GM21529 (cell line): Measurements from ENCODE around the gene SNPH.

Source experiments
- ATAC-seq: cut with Tn5 transposase; IDR thresholded peaks from one replicate; pipeline ENCODE4 v1.9.1; 2021; ENCODE audit not compliant: unreplicated experiment

The SNPH gene

GRCh38 chr20:1263853-1264252, 2.2 kb upstream of the SNPH start:
- ATAC-seq = no peak

DNA sequence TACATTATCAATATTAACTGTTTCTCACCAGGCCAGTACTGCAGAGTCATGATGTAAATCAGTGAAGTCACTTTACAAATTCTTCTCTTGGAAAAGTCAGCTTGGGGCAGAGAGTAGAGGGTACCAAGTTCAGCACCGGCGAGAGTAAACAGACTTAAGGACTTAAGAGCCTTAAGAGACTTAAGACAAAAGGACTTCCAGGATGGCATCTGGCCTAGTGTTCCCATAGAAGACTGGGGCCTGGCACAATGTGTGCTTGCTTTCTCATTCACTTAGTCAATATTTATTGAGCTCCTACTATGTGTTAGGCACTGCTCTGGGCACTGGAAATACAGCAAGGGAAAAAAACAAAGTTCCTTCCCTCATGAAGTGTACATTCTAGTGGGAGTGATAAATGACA, 1.4 kb upstream of the SNPH start:
- ATAC-seq = no peak

GRCh38 chr20:1265226-1265915, 723 bp upstream of the SNPH start:
- ATAC-seq = no peak

DNA sequence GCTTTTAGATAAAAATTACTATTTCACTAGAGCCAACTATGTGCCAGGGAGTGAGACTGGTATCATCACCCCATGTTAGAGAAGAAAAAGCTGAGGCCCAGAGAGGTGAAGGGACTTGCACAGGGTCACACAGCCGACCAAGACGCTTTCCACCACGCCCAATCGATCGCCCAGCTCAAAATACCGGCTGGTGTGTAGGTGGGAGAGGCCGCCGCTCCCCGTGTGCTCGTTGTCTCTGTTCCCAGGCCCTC, 253 bp upstream of the SNPH start:
- no peak for ATAC-seq

- ATAC-seq = no peak
Observed at GRCh38 chr20:1267161-1267560, 1.1 kb downstream of the SNPH start.

GRCh38 chr20:1267809-1268374, 1.8 kb downstream of the SNPH start:
- no peak for ATAC-seq

DNA sequence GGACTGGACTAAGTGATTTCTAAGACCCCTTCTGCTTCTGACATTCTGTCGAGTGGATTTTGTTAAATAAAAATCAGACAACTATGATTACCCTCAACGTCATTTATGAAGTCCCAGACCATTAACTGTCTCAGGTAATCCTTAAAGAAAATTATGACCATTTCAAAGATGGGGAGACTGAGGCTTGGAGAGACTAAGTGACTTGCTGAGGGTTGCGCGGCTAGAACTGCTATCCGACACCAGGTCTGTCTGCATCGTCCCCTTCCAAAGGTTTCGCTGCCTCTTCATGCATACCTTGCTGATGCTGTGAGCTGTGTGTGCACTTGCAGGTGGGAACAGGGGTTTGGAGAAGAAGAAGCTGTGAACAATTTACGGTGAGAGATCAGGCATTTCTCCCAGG, 3.1 kb downstream of the SNPH start:
- ATAC-seq = no peak

GRCh38 chr20:1269850-1270249, 3.8 kb downstream of the SNPH start:
- no peak for ATAC-seq

DNA sequence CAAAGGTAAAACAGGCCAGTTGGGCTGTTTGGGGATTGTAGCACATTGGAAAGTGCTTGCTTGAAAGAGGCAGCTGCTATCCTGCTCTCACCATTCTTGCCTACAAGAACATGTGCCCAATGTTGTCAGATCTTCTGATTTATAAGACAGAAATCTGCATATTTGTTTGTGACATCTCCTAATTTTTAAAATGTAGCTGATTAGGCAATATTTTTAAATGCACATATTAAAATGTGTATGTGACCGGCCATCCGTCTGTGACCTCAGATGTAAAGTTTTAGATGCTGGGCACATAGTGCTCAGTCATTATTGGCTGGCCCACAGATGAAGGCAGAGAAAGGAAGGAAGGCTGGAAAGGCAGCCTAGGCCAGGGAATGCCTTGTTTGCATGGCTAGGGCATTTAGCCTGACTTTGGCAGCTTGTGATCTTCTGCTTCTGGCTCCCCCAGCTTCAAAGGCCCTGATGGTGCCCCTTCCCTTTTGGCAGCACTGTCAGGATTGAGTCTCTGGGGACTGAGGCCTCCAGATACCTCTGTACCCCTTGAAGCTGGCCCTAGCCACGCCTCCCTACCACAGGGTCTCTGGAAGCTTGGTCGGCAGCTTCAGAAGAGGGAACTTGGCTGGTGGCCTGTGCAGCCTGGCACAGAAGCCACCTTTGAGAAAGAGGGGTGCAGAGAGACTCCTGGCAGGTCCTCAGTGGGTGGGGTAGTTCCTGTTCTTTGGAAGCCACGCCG, 6.4 kb downstream of the SNPH start:
- ATAC-seq = no peak

- ATAC-seq = no peak
Observed at GRCh38 chr20:1273366-1273765, 7.3 kb downstream of the SNPH start.

- no peak for ATAC-seq
Observed at GRCh38 chr20:1274485-1275311, 8.6 kb downstream of the SNPH start.

DNA sequence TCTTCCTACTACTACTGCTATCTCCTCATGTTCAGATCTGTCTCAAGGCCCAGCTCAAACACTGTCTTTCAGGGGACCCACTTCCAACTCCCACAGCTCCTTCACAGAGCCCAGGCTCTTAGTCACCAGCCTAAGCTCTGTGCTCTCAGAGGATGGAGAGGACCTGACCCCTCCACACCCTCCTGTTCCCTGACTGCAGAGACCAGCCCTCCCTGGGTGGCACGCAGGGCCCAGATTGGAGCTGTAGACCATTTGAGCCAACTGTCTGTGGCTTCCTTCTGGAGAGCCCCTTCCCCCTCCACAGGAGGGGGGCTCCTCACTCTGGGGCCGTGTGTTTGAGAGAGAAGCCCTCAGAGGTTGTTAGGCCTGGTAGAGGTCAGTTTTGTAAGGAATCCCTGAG, 9.8 kb downstream of the SNPH start:
- ATAC-seq = no peak

DNA sequence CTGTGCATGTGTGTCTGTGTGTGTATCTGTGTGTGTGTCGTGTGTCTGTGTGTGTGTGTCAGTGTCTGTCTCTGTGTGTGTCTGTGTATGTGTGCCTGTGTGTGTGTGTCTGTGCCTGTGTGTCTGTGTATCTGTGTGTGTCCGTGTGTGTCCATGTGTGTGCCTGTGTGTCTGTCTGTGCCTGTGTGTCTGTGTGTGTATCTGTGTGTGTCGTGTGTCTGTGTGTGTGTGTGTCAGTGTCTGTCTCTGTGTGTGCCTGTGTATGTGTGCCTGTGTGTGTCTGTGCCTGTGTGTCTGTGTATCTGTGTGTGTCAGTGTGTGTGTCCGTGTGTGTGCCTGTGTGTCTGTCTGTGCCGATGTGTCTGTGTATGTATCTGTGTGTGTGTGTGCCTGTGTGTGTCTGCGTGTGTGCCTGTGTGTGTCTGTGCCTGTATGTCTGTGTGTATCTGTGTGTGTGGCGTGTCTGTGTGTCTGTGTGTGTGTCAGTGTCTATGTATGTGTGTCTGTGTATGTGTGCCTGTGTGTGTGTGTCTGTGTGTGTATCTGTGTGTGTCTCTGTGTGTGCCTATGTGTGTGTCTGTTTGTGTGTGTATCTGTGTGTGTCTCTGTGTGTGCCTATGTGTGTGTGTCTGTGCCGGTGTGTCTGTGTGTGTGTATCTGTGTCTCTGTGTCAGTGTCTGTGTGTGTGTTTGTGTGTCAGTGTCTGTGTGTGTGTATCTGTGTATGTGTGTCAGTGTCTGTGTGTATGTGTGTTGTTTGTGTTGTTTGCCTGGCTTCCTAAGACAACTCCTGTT, 11.6 kb downstream of the SNPH start:
- no peak for ATAC-seq

DNA sequence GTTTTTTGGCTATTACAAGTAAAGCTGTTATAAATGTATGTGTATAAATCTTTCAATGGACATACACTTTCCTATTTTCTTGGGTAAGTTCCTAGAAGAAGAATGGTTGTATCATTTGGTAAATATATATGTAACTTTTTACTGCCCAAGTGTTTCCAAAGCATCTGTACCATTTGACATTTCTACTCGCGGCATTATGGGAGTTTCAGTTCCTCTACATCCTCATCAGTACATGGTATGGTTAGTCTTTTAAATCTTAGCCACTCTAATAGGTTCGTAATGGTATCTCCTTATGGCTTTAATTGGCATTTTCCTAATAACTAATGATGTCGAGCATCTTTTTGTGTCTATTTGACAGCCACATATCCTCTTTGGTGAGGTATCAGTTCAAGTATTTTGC, 12.9 kb downstream of the SNPH start:
- no peak for ATAC-seq

DNA sequence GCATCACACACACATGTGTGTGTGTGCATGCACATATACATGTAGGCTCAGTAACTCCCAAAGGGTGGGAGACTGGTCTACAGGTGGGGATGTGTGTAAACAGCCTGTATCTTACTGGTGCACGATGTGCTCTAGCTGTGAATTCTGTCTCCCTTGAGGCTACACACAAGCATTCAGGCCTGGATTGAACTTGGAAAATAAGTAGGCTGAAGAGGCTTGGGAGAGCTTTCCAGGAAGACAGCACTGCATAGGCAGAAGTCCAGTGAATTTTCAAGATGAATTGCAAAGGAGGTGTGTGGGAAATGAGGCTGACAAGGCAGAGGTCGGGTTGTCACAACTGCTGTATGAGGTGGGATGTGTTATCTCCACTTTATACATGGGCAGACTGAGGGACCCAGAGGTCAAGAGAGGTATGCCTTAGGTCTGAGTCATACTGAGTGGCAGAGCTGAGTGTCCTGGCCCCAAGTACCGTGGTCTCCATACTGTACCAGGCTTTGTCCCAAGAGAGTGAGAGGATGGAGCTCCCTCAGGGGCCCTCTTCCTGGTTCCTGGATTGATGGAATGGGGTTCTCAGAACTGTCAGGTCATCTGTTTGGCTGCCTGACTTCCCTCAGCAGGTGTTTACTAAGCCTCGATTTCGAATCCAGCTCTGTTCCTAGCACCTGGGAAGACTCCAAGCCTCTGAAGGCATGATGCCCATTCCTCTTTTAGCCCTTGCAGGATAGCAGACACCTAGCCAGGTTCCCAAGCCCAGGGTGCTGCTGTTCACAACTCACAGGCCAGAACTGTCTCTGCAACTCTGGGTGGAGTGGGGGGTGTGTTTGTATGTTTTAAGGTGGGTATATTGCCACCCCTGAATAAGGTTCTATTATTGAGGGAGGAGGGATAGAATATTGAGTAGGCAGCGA, 14.4 kb downstream of the SNPH start:
- no peak for ATAC-seq

GRCh38 chr20:1281279-1282057, 15.4 kb downstream of the SNPH start:
- ATAC-seq = no peak

GRCh38 chr20:1282966-1283365, 16.9 kb downstream of the SNPH start:
- no peak for ATAC-seq

- ATAC-seq = no peak
Observed at GRCh38 chr20:1283522-1284510, 17.7 kb downstream of the SNPH start.
